ENCODE measurements around the gene BANF2. TPM values are rescaled to one million over a fixed set of nuclear protein-coding genes. Genes with fewer than 3 reads are reported as not detected.

Gene BANF2
- total and polyA plus RNA-seq, 4 donors = not detected

DNA sequence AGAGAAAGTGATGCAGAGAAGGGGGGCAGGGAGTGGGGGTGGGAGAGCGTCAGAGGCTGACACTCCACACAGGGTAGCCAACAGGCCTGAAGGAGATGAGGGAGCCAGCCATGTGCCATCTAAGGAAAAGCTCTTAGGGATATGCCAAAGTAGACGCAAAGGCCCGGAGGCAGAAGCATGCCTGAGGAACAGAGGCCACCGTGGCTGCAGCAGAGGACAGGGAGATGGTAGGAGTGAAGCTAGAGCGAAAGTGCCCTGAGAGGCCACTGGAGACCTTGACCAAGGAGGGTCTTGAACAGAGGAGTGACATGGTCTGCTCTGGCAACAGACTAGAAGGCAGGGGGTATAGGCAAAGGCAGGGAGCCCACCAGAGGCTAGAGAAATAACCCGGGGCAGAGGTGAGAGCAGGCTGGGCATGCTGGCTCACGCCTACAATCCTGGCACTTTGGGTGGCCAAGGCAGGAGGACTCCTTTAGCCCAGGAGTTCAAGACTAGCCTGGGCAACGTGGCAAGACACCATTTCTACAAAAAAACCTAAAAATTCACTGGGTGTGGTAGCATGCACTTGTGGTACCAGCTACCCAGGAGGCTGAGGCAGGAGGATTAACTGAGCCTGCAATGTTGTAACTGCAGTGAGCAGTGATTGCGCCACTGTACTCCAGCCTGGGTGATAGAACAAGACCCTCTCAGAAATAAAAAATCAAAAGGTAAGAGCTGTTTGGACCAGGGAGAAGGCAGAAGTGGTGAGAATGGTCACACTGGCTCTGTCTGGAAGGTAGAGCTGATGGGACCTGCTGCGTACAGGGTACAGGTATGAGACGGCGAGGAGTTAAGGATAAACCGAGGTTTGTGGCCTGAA is 24.0 kb upstream of the BANF2 start:
- Histone ChIP-seq H3K9me3 (ENCODE audit: control insufficient read depth in 4 of 4, low read length in 3 of 4) (no peaks in the 10 kb centered on the region), H3K27ac (ENCODE audit: low read depth in 1 of 2, low read length in 2 of 2) (no peak overlapping the region), H3K27me3 (ENCODE audit: control insufficient read depth in 4 of 4, insufficient read depth in 4 of 4, low read length in 3 of 4) (no peaks in the 10 kb centered on the region), H3K4me3 (ENCODE audit: low read depth in 1 of 3, low read length in 3 of 3) (no peak overlapping the region), H3K36me3 (ENCODE audit: control insufficient read depth in 4 of 4, insufficient read depth in 3 of 4, low read depth in 1 of 4, low read length in 3 of 4) (peaks cover 4 to 39% (median 20%) of the 10 kb centered on the region in 4 donors), H3K4me1 (ENCODE audit: control insufficient read depth in 4 of 4, insufficient read depth in 4 of 4, low read length in 3 of 4) (peaks cover 9 to 61% (median 52%) of the 10 kb centered on the region in 4 donors), H3K9ac (ENCODE audit: low read depth in 1 of 2, low read length in 2 of 2) (no peak overlapping the region)
- WGBS = 89% methylated on average over 13 of the region's 13 CpGs
- TF ChIP-seq EGR1 (IDR thresholded peaks at IDR 0.05; ENCODE audit: low read depth in 2 of 2) (no peak), RAD21 (IDR thresholded peaks at IDR 0.05) (no peak), HNF4G (IDR thresholded peaks at IDR 0.05) (no peak), NR2F2 (IDR thresholded peaks at IDR 0.05) (no peak), HNF4A (conservative IDR thresholded peaks at IDR 0.05) (no peak), FOXA1 (IDR thresholded peaks at IDR 0.05) (no peak), CTCF (IDR thresholded peaks at IDR 0.05; ENCODE audit: low read depth, low read length, missing input control) (no peak), GABPA (IDR thresholded peaks at IDR 0.05 in 1 of 2, conservative IDR thresholded peaks at IDR 0.05 in 1 of 2) (no peak), RXRA (IDR thresholded peaks at IDR 0.05) (no peak), SP1 (IDR thresholded peaks at IDR 0.05) (no peak), YY1 (IDR thresholded peaks at IDR 0.05) (no peak), JUND (IDR thresholded peaks at IDR 0.05) (no peak), REST (IDR thresholded peaks at IDR 0.05) (no peak)
- TF ChIP-seq, protein P1, sequence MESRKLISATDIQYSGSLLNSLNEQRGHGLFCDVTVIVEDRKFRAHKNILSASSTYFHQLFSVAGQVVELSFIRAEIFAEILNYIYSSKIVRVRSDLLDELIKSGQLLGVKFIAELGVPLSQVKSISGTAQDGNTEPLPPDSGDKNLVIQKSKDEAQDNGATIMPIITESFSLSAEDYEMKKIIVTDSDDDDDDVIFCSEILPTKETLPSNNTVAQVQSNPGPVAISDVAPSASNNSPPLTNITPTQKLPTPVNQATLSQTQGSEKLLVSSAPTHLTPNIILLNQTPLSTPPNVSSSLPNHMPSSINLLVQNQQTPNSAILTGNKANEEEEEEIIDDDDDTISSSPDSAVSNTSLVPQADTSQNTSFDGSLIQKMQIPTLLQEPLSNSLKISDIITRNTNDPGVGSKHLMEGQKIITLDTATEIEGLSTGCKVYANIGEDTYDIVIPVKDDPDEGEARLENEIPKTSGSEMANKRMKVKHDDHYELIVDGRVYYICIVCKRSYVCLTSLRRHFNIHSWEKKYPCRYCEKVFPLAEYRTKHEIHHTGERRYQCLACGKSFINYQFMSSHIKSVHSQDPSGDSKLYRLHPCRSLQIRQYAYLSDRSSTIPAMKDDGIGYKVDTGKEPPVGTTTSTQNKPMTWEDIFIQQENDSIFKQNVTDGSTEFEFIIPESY (IDR thresholded peaks at IDR 0.05) = no peak
- TF ChIP-seq, protein P2, sequence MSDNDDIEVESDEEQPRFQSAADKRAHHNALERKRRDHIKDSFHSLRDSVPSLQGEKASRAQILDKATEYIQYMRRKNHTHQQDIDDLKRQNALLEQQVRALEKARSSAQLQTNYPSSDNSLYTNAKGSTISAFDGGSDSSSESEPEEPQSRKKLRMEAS (IDR thresholded peaks at IDR 0.05) = no peak
- TF ChIP-seq, protein P3, sequence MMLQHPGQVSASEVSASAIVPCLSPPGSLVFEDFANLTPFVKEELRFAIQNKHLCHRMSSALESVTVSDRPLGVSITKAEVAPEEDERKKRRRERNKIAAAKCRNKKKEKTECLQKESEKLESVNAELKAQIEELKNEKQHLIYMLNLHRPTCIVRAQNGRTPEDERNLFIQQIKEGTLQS (IDR thresholded peaks at IDR 0.05) = no peak
- no peak for DNase-seq (ENCODE audit: low spot score)

All from liver (tissue), 9 donors.